ENCODE results near the gene TPST2. TPM values are rescaled to one million over a fixed set of nuclear protein-coding genes. Genes with fewer than 3 reads are reported as not detected.

The TPST2 gene
- total RNA-seq, 4 donors from 2014 or later: 22.0 to 30.9 (median 28.7) TPM

- 94% methylated on average over 26 of the region's 47 CpGs for WGBS
- intact Hi-C loops (cut with DNase I): no loop called here
- TF ChIP-seq POLR2A (IDR thresholded peaks at IDR 0.05; ENCODE audit: low read depth) (no peak), CTCF (IDR thresholded peaks at IDR 0.05) (no peak), EP300 (IDR thresholded peaks at IDR 0.05) (no peak), POLR2AphosphoS5 (IDR thresholded peaks at IDR 0.05) (no peak)
- Histone ChIP-seq H3K36me3 (peaks cover 0 to 59% (median 27%) of the 10 kb centered on the region in 4 donors), H3K27me3 (no peaks in the 10 kb centered on the region), H3K4me3 (no peak overlapping the region), H3K4me1 (peaks cover 0 to 13% (median 3%) of the 10 kb centered on the region in 4 donors), H3K9me3 (no peaks in the 10 kb centered on the region), H3K27ac (replicated peaks in 1 of 4) (no peak overlapping the region)
- DNase-seq (ENCODE audit: extremely low spot score): no peak
Observed at GRCh38 chr22:26541167-26541819, 48.6 kb downstream of the TPST2 start.

- no peak overlapping the region for H3K4me3 ChIP-seq
- WGBS: 100% methylated on average over 2 of the region's 2 CpGs
- no peaks in the 10 kb centered on the region for H3K9me3 ChIP-seq
- DNase-seq (ENCODE audit: extremely low spot score): no peak
- H3K4me1 ChIP-seq: peaks cover 0 to 12% (median 3%) of the 10 kb centered on the region in 4 donors
- H3K27ac ChIP-seq (replicated peaks in 1 of 4): no peak overlapping the region
- no peaks in the 10 kb centered on the region for H3K27me3 ChIP-seq
- TF ChIP-seq POLR2AphosphoS5 (IDR thresholded peaks at IDR 0.05): no peak
- TF ChIP-seq EP300 (IDR thresholded peaks at IDR 0.05): no peak
- no peak for TF ChIP-seq CTCF (IDR thresholded peaks at IDR 0.05)
- intact Hi-C loops (cut with DNase I): no loop called here
- peaks cover 0 to 63% (median 30%) of the 10 kb centered on the region in 4 donors for H3K36me3 ChIP-seq
Observed at GRCh38 chr22:26540119-26540518, 49.8 kb downstream of the TPST2 start.

- TF ChIP-seq POLR2A (IDR thresholded peaks at IDR 0.05; ENCODE audit: low read depth): no peak
- no peak for TF ChIP-seq CTCF (IDR thresholded peaks at IDR 0.05)
- TF ChIP-seq POLR2AphosphoS5 (IDR thresholded peaks at IDR 0.05): no peak
- TF ChIP-seq EP300 (IDR thresholded peaks at IDR 0.05): no peak
- no peak overlapping the region for H3K27ac ChIP-seq (replicated peaks in 1 of 4)
- H3K9me3 ChIP-seq: no peaks in the 10 kb centered on the region
- peaks cover 8 to 63% (median 41%) of the 10 kb centered on the region in 4 donors for H3K36me3 ChIP-seq
- WGBS: 93% methylated on average over 3 of the region's 3 CpGs
- H3K4me1 ChIP-seq: no peaks in the 10 kb centered on the region
- no peak overlapping the region for H3K4me3 ChIP-seq
- intact Hi-C loops (cut with DNase I): no loop called here
- DNase-seq (ENCODE audit: extremely low spot score): no peak
- H3K27me3 ChIP-seq: no peaks in the 10 kb centered on the region
Observed at GRCh38 chr22:26536762-26537134, 53.2 kb downstream of the TPST2 start.

GRCh38 chr22:26536056-26536761 is 53.7 kb downstream of the TPST2 start:
- intact Hi-C loops (cut with DNase I): no loop called here
- Histone ChIP-seq H3K4me3 (no peak overlapping the region), H3K4me1 (no peaks in the 10 kb centered on the region), H3K9me3 (no peaks in the 10 kb centered on the region), H3K36me3 (peaks cover 12 to 63% (median 39%) of the 10 kb centered on the region in 4 donors), H3K27me3 (no peaks in the 10 kb centered on the region), H3K27ac (replicated peaks in 1 of 4) (no peak overlapping the region)
- TF ChIP-seq EP300 (IDR thresholded peaks at IDR 0.05) (no peak), POLR2A (IDR thresholded peaks at IDR 0.05; ENCODE audit: low read depth) (no peak), CTCF (IDR thresholded peaks at IDR 0.05) (no peak), POLR2AphosphoS5 (IDR thresholded peaks at IDR 0.05) (no peak)
- 94% methylated on average over 11 of the region's 12 CpGs for WGBS
- no peak for DNase-seq (ENCODE audit: extremely low spot score)
